ENCODE measurements around the gene ANTXR1.

ANTXR1 gene

DNA sequence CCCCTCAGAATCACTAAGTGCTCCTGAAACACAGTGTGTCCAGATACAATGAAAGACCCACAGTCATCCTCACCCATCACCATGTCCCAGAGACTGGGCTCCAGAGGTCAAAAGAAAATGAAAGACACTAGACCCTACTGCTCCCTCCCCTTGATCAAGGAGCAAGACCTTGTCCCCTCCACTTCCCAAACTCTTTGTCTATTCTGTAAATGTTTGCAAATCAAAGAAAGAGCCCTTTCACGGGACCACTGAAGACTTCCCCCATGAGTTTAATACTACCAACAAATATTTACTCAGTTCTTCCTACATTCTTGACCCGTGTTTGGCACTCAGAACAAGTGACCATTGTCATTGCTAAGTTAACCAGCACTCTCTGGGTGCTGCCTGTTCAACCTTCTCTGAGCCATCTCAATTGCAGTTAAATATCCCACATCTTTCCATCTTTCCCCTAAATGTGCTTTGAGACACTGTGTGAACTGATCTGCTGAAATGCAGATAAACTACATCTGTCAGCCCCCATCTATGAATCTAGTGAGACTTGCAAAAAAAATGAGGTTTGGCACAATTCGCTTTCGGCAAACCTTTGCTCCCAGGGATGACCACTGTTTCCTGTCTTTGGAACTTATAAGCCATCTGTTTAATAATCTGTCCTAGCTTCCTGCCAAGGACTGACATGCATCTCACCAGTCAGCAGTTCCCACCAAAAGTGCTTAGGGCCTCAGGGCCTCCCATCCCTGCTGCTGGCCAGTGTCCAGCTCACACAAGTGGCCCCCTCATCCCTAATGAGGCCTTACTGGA lies 203.8 kb downstream of the ANTXR1 start:
- TF ChIP-seq, protein P1, sequence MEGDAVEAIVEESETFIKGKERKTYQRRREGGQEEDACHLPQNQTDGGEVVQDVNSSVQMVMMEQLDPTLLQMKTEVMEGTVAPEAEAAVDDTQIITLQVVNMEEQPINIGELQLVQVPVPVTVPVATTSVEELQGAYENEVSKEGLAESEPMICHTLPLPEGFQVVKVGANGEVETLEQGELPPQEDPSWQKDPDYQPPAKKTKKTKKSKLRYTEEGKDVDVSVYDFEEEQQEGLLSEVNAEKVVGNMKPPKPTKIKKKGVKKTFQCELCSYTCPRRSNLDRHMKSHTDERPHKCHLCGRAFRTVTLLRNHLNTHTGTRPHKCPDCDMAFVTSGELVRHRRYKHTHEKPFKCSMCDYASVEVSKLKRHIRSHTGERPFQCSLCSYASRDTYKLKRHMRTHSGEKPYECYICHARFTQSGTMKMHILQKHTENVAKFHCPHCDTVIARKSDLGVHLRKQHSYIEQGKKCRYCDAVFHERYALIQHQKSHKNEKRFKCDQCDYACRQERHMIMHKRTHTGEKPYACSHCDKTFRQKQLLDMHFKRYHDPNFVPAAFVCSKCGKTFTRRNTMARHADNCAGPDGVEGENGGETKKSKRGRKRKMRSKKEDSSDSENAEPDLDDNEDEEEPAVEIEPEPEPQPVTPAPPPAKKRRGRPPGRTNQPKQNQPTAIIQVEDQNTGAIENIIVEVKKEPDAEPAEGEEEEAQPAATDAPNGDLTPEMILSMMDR (conservative IDR thresholded peaks at IDR 0.05; ENCODE audit: low read depth, low read length): no peak
- peak; percentile 28 for DNase-seq (ENCODE audit: low read depth)
- H3K4me3 ChIP-seq (ENCODE audit: low read length): no peak overlapping the region

DNA sequence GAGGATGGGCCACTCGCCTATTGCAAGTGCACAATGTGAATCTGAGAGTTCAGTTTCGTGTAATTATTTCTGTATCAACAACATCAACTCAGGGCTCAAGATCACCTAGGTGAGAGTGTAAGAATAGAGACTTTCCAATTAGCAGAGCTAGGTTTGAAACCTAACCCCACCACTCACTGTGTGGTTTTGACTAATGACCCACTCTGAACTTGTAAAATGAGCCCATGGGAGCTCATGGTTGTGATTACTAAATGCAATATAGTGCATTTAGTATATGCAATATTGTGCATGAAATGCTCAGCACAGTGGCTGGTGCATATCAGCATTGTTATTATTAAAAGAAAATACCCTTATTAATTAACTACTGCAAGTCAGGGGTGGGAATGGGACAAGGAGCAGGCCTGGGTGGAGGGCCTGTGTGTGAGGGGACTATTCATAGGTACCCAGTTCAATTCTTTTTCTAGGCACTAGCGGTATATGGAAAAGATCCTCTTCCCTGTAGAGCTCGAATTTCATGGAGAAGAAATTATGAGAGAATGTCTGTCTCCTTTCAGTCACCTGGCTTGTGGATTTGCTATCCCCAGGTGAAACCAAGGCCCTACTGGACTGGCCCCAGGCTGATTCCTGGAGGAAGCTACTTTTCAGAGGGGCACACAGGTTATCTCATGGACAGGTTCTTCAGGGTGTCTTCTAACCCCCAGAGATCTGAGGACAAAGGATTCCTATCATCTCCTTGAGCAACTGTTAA lies 204.5 kb downstream of the ANTXR1 start:
- TF ChIP-seq, protein P1 (conservative IDR thresholded peaks at IDR 0.05; ENCODE audit: low read depth, low read length): no peak
- no peak overlapping the region for H3K4me3 ChIP-seq (ENCODE audit: low read length)
- no peak for DNase-seq (ENCODE audit: low read depth)

DNA sequence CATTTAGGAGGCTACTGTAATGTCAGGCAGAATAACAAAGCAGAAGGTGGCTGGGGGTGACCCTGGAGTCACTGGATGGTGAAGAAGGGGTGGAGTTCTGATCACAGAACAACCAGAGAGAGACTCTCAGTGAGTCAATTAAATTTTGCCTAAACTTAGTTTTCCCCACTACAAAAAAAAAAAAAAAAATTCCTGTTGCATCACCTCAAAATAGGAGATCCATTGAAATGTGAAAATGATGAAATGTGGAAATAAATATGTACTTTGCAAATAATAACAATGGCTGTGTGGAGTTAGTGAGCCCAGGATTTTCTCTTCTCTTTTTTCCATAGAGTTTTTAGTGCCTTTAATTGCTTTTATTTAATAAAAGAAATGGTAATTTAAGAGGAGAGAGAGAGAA lies 208.5 kb downstream of the ANTXR1 start:
- no peak overlapping the region for H3K4me3 ChIP-seq (ENCODE audit: low read length)
- TF ChIP-seq, protein P1 (conservative IDR thresholded peaks at IDR 0.05; ENCODE audit: low read depth, low read length): no peak
- no peak for DNase-seq (ENCODE audit: low read depth)

DNA sequence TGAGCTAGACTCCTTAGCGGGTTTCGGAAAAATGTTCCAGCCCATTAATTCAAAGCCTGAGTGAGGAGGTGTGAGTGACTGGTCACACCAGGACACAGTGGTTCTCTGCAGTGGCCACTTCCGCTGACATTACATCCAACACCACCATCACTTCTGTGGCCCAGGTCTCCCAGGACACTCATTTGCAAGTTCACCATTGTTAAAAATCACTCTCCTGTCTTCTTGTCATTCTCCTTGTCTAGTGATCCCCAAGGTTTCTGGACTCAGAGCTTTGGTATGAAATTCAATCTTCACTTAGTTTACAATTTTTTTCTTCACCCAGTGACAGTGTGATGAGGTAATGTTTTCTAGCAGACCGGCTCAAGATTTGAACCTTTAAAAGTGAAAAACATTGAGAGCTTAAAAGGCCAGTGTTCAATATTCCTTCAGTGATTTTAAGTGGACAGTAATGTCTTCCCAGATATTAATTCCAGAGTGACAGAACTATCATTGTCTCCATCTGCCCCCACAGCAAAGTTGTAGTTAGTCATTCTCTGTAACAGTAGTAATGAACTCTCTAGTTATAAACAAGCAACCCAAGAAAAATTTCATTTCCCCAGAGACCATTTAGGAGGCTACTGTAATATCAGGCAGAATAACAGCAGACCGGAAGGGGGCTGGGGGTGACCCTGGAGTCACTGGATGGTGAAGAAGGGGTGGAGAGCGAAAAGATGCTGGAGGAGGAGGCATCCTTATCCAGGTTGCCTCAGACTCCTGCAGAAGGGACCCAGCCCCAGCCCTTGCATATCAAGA lies 209.2 kb downstream of the ANTXR1 start:
- DNase-seq (ENCODE audit: low read depth): no peak
- no peak overlapping the region for H3K4me3 ChIP-seq (ENCODE audit: low read length)
- TF ChIP-seq, protein P1 (conservative IDR thresholded peaks at IDR 0.05; ENCODE audit: low read depth, low read length): no peak

DNA sequence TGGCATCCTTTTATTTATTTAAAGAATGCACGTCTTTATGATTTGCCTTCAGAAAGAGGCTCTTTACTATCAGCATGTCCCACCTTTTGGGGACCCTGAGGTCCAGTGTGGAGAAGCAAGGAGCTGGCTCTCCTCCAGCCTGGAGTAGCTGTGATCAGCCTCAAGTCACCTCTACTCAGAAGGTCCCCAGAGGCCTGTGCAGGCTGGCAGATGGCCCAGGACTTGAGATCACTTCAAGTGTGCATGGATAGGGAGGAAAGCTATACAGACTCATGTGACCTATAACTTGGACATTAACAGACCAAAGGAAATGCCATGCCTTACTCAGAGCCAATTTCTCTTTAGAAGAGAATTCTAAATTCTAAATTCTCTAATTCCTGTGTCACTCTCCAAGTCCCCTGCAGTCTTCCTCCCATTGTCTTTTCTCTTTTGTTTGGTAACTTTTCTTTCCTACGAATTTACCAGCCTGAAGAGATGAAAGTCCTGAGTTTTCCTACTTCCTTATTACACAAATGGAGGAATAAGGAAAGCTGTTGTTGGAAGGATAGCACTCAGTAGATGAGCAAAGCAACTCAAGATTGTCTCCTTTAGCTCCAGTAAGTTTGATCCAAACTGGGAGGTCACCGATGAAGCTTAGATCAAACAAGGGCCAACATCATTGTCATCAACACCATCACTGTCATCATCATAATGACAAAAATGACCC lies 210.1 kb downstream of the ANTXR1 start:
- TF ChIP-seq, protein P1 (conservative IDR thresholded peaks at IDR 0.05; ENCODE audit: low read depth, low read length): no peak
- no peak for DNase-seq (ENCODE audit: low read depth)

DNA sequence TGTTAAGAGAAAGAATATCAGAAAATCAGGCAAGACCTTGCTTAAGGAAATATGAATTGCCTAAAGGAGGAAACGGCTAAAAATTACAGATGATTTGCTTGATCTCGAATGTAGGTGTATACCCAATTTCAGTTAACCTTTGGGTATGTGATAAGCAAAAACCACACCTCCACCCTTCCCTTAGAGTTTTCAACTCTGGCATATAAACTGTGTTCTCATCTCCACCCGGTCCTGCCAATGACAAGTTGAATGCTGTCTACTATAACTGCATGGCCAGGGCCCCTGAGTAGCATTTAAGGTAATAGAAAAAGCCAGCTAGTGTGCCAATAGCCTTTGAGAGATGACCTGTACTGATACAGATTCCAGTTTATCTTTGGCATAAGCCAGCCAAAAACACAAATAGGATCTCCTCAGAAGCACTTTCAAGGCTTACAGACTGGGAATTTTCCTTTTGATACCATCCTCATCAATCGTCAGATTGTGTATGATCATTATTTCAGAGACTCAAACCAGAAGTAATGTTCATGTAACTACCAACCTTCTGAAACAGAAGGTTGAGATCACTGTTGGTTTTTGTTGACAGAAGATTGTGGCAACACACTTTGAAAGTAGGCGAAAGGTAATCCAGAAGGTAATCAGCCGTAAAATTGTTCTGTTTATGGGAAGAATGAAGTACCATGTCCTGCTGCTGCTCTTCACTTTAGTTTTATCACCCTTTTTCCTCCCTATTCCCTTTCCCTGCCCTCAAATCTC lies 211.0 kb downstream of the ANTXR1 start:
- DNase-seq (ENCODE audit: low read depth): no peak
- TF ChIP-seq, protein P1 (conservative IDR thresholded peaks at IDR 0.05; ENCODE audit: low read depth, low read length): no peak
- no peak overlapping the region for H3K4me3 ChIP-seq (ENCODE audit: low read length)

More for the DNA sequence above, 210.1 kb downstream of the ANTXR1 start:
- H3K4me3 ChIP-seq (ENCODE audit: low read length): no peak overlapping the region

Measured in retinal pigment epithelial cell (primary cell).